GM18909 (cell line): ENCODE data around the gene RPP25L.
A peak's percentile ranks its signal among the peaks of the same experiment; 100 is the strongest.

Experiments used
- ATAC-seq: cut with Tn5 transposase; IDR thresholded peaks from one replicate; pipeline ENCODE4 v1.9.1; 2021; ENCODE audit warnings: mild to moderate bottlenecking; ENCODE audit not compliant: unreplicated experiment, poor library complexity

RPP25L gene

GRCh38 chr9:34638138-34638445, 26.2 kb upstream of the RPP25L start:
- no peak for ATAC-seq

GRCh38 chr9:34637356-34638137, 25.6 kb upstream of the RPP25L start, which contains the start of gene SIGMAR1:
Gene SIGMAR1 (minus strand): TSS chr9:34637787. CDS start chr9:34637697, 90 bp downstream.
- peak; percentile 89 for ATAC-seq

GRCh38 chr9:34636791-34637355, 25.0 kb upstream of the RPP25L start:
- no peak for ATAC-seq

- ATAC-seq = no peak
These were observed 23.7 kb upstream of the RPP25L start for GRCh38 chr9:34635556-34635955.

- no peak for ATAC-seq
These were observed 22.8 kb upstream of the RPP25L start for GRCh38 chr9:34634551-34635248.

- peak; percentile 42 for ATAC-seq
These were observed 22.1 kb upstream of the RPP25L start for GRCh38 chr9:34633851-34634550.

GRCh38 chr9:34633166-34633565, 21.3 kb upstream of the RPP25L start:
- ATAC-seq = no peak

GRCh38 chr9:34630402-34631154, 18.7 kb upstream of the RPP25L start:
- no peak for ATAC-seq

- ATAC-seq = no peak
These were observed 17.6 kb upstream of the RPP25L start for GRCh38 chr9:34629491-34629808.

GRCh38 chr9:34628656-34629490, 17.0 kb upstream of the RPP25L start, which contains the start of gene ARID3C:
Gene ARID3C (minus strand): TSS chr9:34629066. CDS start chr9:34628014, 1,052 bp downstream.
- ATAC-seq = no peak

GRCh38 chr9:34627716-34628655, 16.1 kb upstream of the RPP25L start:
- no peak for ATAC-seq

GRCh38 chr9:34625186-34625486, 13.2 kb upstream of the RPP25L start:
- ATAC-seq = no peak

- ATAC-seq = no peak
These were observed 12.7 kb upstream of the RPP25L start for GRCh38 chr9:34624475-34625185.

GRCh38 chr9:34623374-34624235, 11.7 kb upstream of the RPP25L start:
- no peak for ATAC-seq

GRCh38 chr9:34620061-34620994, 8.4 kb upstream of the RPP25L start, which contains the start of gene DCTN3:
Gene DCTN3 (minus strand): TSS chr9:34620495. CDS start chr9:34620464, 31 bp downstream.
- ATAC-seq = peak; percentile 100

GRCh38 chr9:34615132-34615531, 3.2 kb upstream of the RPP25L start:
- ATAC-seq = no peak
